Fibroblast of lung (primary cell): ENCODE measurements around the gene VDAC2. TPM values are rescaled to one million over a fixed set of nuclear protein-coding genes. Genes with fewer than 3 reads are reported as not detected.
"Not testable (repeated sequence)": the region's sequence is repeated elsewhere in the genome, so short reads cannot be mapped to it uniquely, and the experiment has no call there.

Source experiments
- DNase-seq, 2 donors: peaks; one replicate each; pipeline versions ENCODE4 v3.0.0 to v3.0.0-alpha.2; 2010; ENCODE audit warnings: low read depth in 2 of 2
- H2AFZ ChIP-seq: 2 replicates; pipeline ENCODE4 v1.5.1; 2012; ENCODE audit warnings: low read length, control low read depth, inconsistent platforms
- H3K27ac ChIP-seq: 2 replicates; pipeline ENCODE4 v1.5.1; 2011; ENCODE audit warnings: low read length, control low read depth; ENCODE audit not compliant: insufficient read depth
- H3K27me3 ChIP-seq: 2 replicates; pipeline ENCODE4 v1.5.1; 2011; ENCODE audit warnings: mild to moderate bottlenecking, low read length; ENCODE audit not compliant: control insufficient read depth, insufficient read depth
- H3K36me3 ChIP-seq: 2 replicates; pipeline ENCODE4 v1.5.1; 2011; ENCODE audit warnings: low read length; ENCODE audit not compliant: control insufficient read depth, insufficient read depth
- H3K4me1 ChIP-seq: 2 replicates; pipeline ENCODE4 v1.5.1; 2011; ENCODE audit warnings: low read length; ENCODE audit not compliant: control insufficient read depth, insufficient read depth; ENCODE audit errors: extremely low read depth
- H3K4me2 ChIP-seq: 2 replicates; pipeline ENCODE4 v1.5.1; 2011; ENCODE audit warnings: low read length, control low read depth; ENCODE audit not compliant: insufficient read depth; ENCODE audit errors: extremely low read depth
- H3K4me3 ChIP-seq, 4 experiments: fragments of 200-600 bp in 1 of 4; sonication (generic) in 1 of 4; replicated peaks in 1 of 4; 2 replicates each; pipeline ENCODE4 v1.5.1; 2011 to 2016; ENCODE audit warnings: low read length in 4 of 4, low read depth in 3 of 4, mild to moderate bottlenecking in 3 of 4, control low read depth in 2 of 4, inconsistent platforms in 1 of 4, mixed read lengths in 1 of 4; ENCODE audit not compliant: insufficient read depth in 1 of 4; ENCODE audit errors: control extremely low read depth in 1 of 4
- H3K79me2 ChIP-seq: 2 replicates; pipeline ENCODE4 v1.5.1; 2012; ENCODE audit warnings: mild to moderate bottlenecking, low read length, inconsistent platforms; ENCODE audit not compliant: control insufficient read depth, insufficient read depth
- H3K9ac ChIP-seq: 2 replicates; pipeline ENCODE4 v1.5.1; 2011; ENCODE audit warnings: mild to moderate bottlenecking, low read length, control low read depth; ENCODE audit not compliant: insufficient read depth
- H3K9me3 ChIP-seq: 2 replicates; pipeline ENCODE4 v1.5.1; 2012; ENCODE audit warnings: low read depth, low read length; ENCODE audit not compliant: control insufficient read depth, insufficient read depth
- H4K20me1 ChIP-seq: 2 replicates; pipeline ENCODE4 v1.5.1; 2011; ENCODE audit warnings: low read length; ENCODE audit not compliant: control insufficient read depth, insufficient read depth; ENCODE audit errors: extremely low read depth
- EZH2 ChIP-seq: IDR thresholded peaks from 2 replicates; pipeline ENCODE4 v1.5.1; 2012; ENCODE audit warnings: low read length, control low read depth, mild to moderate bottlenecking; ENCODE audit errors: missing control alignments
- polyA plus RNA-seq, 2 donors: library from polyadenylated mRNA; depleted of rRNA in 1 of 2; stranded (reverse) in 1 of 2; unstranded in 1 of 2; fragments of >200 nt; gene quantifications; 2 replicates each; pipeline ENCODE4 v1.2.1, GENCODE V29; 2011 to 2012; ENCODE audit warnings: missing spikeins in 1 of 2
- total RNA-seq: library from RNA; depleted of rRNA; stranded (reverse); fragments of >200 nt; gene quantifications from 2 replicates; pipeline ENCODE4 v1.2.1, GENCODE V29; 2014
- TF ChIP-seq, protein P1 (sequence below), 2 donors: IDR thresholded peaks in 1 of 2; conservative IDR thresholded peaks in 1 of 2; 1 replicate in 1 of 2; 2 replicates in 1 of 2; pipeline ENCODE4 v1.5.1; 2011 to 2012; ENCODE audit warnings: low read length in 2 of 2, control low read depth in 1 of 2, inconsistent platforms in 1 of 2, low read depth in 1 of 2, mild to moderate bottlenecking in 1 of 2

Gene VDAC2
- total and polyA plus RNA-seq, 2 donors (not counting 1 experiment from before 2014, with no cell fraction given): 151 to 208 TPM

DNA sequence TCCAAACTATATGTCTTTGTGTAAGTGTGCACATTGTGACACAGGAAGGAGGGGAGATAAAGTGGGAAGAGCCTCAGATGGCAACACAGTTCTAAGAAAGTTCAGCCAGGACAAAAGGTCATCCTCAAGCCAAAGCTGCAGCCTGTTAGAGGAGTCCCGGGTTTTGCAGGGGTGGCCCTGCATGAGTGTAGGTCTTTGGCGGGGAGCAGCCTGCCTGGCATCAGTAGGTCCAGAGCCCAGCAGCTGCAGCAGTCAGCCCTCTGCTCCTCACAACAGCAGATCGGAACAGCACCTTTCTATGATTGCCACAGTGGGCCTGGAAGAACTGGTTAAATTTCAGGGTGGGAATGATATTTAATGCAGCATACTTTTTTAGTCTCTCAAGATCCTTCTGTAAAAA lies 13.5 kb upstream of the VDAC2 start:
- DNase-seq: no peak
- Histone ChIP-seq H3K4me2 (no peak overlapping the region), H3K4me1 (peaks cover 4% of the 10 kb centered on the region), H3K9me3 (no peaks in the 10 kb centered on the region), H3K27me3 (no peaks in the 10 kb centered on the region), H3K9ac (no peak overlapping the region), H3K27ac (no peak overlapping the region), H3K79me2 (no peaks in the 10 kb centered on the region), H2AFZ (no peak overlapping the region), H3K4me3 (no peak overlapping the region), H3K36me3 (no peaks in the 10 kb centered on the region), H4K20me1 (no peaks in the 10 kb centered on the region)
- TF ChIP-seq, protein P1, sequence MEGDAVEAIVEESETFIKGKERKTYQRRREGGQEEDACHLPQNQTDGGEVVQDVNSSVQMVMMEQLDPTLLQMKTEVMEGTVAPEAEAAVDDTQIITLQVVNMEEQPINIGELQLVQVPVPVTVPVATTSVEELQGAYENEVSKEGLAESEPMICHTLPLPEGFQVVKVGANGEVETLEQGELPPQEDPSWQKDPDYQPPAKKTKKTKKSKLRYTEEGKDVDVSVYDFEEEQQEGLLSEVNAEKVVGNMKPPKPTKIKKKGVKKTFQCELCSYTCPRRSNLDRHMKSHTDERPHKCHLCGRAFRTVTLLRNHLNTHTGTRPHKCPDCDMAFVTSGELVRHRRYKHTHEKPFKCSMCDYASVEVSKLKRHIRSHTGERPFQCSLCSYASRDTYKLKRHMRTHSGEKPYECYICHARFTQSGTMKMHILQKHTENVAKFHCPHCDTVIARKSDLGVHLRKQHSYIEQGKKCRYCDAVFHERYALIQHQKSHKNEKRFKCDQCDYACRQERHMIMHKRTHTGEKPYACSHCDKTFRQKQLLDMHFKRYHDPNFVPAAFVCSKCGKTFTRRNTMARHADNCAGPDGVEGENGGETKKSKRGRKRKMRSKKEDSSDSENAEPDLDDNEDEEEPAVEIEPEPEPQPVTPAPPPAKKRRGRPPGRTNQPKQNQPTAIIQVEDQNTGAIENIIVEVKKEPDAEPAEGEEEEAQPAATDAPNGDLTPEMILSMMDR (conservative IDR thresholded peaks at IDR 0.05 in 1 of 2, IDR thresholded peaks at IDR 0.05 in 1 of 2; ENCODE audit: low read depth in 1 of 2, low read length in 2 of 2): no peak
- TF ChIP-seq EZH2: no peak

DNA sequence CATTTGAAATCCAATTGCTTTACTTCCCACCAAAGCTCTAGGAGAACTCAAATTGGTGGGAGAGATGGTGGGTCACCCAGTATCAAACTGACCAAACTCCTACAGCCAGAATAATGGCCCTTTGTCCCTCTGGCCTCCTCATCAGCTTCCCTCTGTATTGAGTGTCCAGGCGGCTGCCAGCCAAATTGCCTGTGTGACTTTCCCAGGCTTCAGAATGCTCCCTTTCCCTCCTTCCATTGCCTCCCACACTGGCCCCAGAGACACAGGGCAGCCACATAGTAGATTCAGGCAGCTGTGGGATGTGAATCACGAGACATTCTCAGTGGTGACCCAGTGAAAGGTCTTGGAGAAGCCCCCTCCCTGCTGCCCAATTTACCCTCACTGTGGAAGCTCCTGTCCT lies 12.7 kb upstream of the VDAC2 start:
- Histone ChIP-seq H3K4me1 (peaks cover 9% of the 10 kb centered on the region), H2AFZ (no peak overlapping the region), H3K27ac (no peak overlapping the region), H3K36me3 (no peaks in the 10 kb centered on the region), H3K27me3 (no peaks in the 10 kb centered on the region), H3K4me3 (no peak overlapping the region), H3K9ac (no peak overlapping the region), H3K9me3 (no peaks in the 10 kb centered on the region), H3K4me2 (no peak overlapping the region), H3K79me2 (no peaks in the 10 kb centered on the region), H4K20me1 (no peaks in the 10 kb centered on the region)
- DNase-seq: no peak
- no peak for TF ChIP-seq EZH2
- TF ChIP-seq, protein P1 (conservative IDR thresholded peaks at IDR 0.05 in 1 of 2, IDR thresholded peaks at IDR 0.05 in 1 of 2; ENCODE audit: low read depth in 1 of 2, low read length in 2 of 2): no peak

DNA sequence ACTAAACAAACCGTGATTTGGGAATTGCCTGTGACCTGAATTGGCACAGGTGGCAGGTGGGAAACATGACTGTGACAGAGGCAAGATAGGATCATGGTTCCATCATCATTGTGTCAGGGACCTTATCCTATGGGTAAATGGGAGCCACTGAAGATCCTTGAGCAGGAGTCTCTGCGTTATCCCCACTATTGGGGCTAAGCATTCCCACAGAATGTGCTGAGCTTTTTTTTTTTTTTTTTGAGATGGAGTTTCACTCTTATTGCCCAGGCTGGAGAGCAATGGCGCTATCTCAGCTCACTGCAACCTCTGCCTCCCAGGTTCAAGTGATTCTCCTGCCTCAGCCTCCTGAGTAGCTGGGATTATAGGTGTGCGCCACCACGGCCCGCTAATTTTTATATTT lies 10.6 kb upstream of the VDAC2 start:
- H3K9me3 ChIP-seq, H4K20me1 ChIP-seq, H3K79me2 ChIP-seq, H2AFZ ChIP-seq, H3K27ac ChIP-seq, H3K27me3 ChIP-seq, H3K4me1 ChIP-seq, DNase-seq, H3K9ac ChIP-seq, H3K4me3 ChIP-seq, H3K36me3 ChIP-seq, H3K4me2 ChIP-seq: not testable (repeated sequence)
